ENCODE results near the gene RNASEH2A.

The RNASEH2A gene

DNA sequence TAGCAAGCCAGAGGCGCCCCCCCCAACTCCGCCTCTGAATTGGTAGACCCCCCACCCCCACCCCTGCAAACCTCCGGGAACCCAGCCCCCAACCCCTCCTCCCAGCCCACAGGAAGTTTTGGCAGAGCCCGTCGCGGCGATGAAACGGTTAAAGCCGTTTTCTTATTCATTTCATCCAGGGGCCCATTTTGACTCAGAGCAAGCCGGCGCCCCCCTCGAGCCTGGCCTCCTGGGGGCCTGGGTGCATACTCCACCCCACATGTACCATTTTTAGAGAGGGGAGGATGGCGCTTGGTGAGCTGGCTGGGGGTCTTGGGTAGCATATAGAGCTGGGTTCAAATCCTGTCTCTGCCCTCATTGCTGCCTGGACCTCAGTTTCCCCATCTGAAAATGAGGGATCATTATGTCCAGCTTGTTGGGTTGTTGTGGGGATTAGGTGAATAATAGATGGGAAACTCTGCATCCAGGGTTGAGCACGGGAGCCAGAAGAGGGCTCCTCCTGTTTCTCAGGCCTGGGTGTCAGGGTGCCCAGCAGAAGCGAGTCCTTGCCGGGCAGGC lies 23.0 kb upstream of the RNASEH2A start:
- no peak for DNase-seq (ENCODE audit: low read depth)

DNA sequence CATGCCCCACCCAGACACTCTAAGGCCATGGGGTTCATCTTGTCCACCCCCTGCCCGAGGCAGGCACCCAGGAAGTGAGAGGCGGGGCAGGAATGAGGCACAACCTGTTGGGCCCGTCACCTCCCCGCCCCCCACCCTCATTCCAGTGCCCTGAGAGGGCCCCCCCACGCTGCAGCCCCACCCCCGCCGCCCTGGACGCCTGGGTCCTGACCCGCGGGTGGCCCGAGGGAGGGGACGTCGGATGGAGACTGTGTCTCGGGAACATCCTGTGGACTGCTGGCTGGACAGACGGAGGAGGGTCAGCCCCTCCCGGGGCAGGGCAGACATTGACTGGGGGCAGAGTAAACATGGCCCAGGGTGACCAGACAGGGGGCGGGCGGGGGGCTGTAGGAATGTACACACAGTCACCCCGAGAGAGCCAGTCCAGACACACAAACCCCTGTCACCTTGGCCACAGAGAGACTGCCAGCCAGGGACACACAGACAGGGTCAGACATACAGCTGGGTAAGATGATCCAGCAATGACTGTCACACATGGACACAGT lies 22.5 kb upstream of the RNASEH2A start:
- no peak for DNase-seq (ENCODE audit: low read depth)

DNA sequence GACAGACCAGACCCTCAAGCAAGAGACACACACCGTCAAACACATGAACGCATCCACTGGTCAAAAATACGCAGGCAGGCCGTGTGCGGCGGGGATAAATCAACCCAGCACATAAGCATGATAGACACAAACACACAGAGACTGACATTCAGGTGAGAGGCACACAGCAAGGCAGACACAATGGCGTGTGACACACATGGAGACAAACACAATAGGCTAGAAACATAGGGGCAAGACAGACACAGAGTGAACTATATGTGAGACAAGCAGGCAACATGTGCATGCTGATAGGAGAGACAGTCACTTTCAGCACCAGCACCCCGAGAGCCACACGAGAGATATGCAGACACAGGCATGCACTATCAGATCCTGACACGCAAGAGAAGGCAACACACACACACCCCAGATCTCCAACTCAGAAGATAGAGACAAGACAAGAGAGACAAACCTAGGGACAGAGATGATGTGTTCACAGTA lies 22.0 kb upstream of the RNASEH2A start:
- no peak for DNase-seq (ENCODE audit: low read depth)

DNA sequence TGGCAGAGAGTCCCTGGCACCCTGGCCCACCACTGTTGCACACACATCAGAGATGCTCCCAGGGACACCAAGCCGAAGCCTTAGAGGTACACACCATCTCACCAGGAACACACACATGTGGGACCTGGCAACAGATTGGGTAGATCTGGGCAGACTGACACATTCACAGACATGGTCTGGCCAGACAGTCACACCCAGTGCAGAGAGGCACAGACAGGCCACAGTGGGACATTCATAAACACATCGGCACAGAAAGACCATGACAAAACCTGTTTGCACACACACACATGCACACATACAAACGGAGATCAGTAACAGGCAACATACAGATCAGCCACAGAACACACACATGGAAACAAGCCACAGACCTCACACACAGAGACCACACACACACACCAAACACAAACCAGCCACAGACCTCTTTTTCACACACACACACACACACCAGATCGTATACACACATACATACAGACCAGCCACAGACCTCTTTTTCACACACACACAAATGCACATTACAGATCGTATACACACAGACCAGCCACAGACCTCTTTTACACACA lies 21.4 kb upstream of the RNASEH2A start:
- DNase-seq (ENCODE audit: low read depth) = no peak

DNA sequence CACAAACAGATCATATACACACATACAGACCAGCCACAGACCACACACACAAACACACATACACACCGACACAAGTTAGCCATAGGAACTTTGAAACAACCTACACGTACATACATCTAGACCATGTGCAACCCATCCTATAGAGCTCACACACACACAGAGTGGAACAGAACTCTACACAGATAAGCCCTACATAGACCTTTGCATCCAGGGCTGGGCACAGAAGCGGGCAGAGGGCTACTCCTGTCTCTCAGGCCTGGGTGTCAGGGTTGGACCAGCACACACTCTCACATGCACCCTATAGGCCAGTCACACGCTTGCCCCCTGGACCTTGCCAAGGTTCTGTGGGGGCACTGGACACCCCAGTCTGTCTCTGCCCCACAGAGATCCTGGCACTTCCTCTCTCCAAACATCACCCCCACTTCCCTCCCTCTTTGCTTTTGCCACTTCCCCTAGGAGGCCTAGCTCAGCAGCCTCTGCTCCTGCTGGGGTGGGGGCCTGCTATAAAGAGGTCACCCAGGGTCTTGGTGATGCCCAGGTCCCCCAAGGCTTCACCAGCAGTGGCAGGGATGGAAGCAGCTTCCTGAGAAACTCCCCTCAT lies 20.9 kb upstream of the RNASEH2A start:
- no peak for DNase-seq (ENCODE audit: low read depth)

DNA sequence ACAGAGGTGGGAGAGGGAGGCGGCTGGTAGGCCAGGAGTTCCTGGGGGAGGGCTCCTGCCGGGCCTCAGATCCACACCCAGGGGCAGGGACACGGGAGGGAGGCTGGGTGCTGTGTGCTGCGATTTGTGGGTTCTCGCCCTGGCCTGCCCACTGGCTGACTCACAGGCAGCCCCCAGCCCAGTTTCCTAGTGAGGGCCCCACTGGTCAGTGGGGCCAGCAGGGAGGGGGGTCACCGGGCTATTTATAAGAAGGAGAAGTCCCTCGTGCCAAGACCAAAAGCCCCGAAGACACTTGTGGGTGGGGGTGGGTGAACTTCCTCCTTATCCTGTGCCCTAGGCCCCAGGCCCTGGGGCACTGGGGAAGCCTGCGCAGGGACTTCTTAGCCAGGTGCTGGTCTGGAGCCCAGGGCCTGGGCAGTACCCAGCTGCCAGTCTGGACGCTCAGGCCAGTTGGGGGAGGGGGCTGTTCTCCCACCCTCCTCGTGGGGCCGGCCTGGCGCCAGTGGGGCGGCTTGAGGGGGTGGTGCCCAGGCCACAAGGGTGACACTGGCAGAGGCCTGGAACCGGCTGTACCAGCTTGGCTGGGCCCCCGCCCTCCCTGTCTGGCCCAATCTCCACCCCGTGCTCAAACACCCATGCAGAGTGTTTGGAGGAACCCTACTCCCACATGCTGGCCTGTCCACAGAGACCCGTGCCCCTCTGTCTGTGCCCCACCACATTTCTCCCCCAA lies 20.1 kb upstream of the RNASEH2A start:
- DNase-seq (ENCODE audit: low read depth) = no peak

DNA sequence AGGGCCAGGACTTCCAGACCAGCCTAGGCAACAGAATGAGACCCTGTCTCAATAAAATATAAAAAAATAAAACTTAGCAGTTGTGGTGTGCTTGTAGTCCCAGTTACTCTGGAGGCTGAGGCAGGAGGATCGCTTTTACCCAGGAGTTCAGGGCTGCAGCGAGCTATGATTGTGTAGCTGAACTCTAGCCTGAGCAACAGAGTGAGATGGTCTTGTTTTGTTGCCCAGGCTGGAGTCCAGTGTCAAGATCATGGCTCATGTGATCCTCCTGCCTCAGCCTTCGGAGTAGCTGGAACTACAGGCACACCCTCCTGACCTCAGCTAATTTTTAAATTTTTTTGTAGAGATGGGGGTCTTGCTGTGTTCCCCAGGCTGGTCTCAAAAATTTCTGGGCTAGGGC lies 19.4 kb upstream of the RNASEH2A start:
- no peak for DNase-seq (ENCODE audit: low read depth)

DNA sequence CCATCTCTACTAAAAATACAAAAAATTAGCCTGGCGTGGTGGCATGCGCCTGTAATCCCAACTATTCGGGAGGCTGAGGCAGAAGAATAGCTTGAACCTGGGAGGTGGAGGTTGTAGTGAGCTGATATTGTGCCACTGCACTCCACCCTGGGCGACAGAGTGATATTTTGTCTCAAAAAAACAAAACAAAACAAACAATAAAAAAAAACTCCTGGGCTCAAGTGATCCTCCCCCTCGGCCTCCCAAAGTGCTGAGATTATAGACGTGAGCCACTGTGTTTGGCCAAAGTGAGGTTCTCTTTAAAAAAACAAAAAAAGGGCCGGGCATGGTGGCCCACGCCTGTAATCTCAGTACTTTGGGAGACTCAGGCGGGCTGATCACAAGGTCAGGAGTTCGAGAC lies 18.9 kb upstream of the RNASEH2A start:
- DNase-seq (ENCODE audit: low read depth) = no peak

DNA sequence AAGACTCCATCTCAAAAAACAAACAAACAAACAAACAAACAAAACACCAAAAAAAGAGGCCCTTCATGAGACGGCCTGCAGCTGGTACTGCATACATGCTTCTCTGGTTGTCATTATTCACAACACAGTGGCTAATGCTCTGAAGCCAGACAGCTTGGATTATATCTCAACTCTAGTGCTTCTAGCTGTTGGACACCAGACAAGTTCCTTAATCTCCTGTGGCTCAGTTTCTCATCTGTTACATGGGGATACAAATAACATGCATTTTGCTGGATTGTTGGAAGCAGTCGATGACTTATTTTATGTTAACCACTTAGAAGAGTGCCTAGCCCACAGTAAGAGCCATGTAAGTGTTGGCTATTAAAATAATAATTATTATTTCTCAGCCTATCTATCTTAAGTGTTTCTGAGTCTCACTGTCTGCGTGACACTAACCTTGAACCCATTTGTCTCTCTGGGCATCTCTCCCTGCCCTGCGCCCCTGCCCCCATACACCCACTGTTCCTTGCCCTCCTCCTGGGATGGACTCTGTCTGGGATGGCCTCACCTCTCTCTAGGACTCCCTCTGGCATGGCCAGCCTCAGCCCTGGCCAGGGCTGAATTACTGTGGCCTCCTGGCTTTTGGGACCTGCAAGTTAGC lies 18.2 kb upstream of the RNASEH2A start:
- no peak for DNase-seq (ENCODE audit: low read depth)

DNA sequence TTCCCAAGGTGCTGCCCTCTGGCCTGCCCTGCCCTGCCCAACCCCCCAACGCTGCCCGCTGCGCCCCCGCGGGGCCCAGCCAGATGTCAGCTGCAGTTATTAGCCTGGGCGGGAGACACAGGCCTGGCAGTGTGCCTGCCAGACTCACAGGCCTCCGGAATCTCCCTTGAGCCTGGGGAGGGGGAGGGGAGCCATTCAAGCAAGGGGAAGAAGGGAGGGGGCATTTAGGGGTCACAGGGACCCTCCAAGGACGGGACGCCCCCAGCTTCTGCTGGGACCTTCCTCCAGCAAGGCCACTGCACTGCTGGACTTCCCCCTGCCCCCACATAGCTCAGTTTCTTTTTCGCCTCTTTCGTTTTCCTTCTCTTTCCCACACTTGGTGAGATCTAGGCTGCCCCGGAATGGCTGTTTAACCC lies 17.7 kb upstream of the RNASEH2A start:
- no peak for DNase-seq (ENCODE audit: low read depth)

DNA sequence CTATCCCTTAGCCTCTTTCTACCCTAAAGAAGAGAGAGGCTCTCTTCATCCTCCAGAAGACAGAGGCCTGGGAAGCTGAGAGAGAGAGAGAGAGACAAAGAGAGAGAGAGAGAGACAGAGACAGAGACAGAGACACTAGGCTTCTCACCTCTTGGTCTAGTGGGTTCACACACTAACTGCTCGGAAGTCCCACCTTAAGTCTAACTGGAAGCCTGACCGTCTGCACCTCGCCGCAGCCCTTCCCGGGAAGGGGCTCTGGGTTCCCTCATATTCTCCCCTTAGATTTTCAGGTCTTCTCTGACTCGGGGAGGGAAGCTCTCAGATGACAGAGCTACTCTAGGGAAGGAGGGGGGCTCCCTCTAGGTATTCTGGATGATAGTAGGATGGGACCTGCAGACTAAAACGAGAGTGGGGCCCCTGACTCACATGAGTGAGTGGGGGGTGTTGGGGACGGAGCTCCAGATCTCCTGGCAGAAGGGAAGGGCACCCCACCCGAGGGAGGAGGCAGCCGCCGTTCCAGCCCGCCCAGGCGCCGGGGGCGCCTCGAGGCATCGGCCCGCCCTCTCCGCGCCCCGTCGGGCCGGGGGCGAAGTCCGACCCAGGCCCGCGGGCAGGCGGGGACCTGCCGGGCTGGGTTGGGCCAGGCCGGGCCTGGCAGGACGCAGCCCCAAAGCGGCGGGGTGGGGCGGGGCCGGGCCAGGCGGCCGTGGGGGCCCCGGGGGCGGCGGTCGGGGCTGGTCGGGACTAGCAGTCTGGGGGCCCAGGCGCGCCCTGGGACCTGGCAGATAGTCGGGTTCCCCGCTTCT lies 17.1 kb upstream of the RNASEH2A start:
- DNase-seq (ENCODE audit: low read depth) = no peak

DNA sequence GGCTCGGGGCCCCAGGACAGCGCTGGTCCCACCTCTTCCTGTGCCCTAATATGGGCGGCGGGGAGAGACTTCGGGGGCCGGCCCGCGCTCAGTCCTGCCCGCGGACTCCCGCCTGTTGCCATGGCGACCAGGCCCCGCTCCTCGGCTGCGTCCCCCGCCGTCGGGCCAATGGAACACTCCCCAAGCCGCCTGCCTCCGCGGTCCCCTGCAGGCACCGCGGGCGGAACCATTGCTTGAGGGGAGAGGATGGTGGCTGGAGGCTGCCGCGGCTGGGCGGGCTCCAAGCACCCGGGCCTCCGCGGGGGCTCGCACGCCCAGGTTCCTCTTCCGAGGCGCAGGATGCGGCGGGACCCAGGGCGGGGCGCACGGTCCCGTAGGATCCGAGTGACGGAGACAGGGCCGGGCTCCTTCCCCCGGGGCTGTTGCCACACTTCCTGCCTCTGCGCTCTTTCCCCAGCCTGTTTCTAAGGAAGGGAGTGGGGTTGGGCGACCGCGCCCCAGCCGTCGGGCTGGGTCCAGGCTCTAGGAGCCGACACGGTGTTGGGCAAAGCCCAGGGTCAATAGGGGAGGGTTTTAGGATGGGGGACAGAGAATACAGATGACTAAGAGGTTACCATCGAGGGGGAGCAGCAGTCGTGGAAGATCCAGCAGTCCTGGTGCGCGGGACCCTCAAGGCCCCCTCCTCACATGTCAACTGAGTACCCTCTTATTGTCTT lies 16.3 kb upstream of the RNASEH2A start:
- peak; percentile 98 for DNase-seq (ENCODE audit: low read depth)

DNA sequence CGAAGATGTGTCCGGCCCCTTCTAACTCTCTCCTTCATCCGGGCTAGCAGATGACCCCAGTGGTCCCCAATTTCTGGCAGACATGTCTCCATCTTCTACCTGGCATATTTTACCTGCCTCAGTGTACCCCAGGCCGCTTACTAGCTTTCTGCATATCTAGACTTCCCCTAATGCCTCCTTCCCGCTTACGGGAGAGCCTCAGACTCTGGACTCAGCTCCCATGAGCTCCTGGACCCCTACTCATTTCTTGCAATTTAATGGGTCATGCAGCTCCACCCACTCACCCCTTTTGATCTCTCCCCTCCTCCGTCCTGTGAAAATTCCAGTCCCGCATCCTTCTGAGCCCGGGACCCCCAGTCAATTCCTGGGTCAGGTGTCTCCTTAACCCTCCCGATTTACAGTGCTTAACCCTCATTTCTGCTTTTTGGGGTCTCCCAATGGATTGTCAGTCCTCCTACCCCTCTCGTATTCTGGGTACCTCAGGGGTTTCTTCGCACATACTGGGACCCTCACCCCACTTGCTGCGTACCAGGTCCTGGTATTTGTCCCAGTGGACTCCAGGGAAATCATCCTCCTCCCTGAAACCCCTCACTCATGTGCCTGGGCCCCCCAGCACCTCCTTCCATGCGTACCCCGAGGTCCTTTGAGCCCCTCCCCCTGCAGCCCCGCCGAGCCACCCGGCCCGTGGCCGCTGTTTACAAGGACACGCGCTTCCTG lies 15.6 kb upstream of the RNASEH2A start:
- DNase-seq (ENCODE audit: low read depth) = no peak

DNA sequence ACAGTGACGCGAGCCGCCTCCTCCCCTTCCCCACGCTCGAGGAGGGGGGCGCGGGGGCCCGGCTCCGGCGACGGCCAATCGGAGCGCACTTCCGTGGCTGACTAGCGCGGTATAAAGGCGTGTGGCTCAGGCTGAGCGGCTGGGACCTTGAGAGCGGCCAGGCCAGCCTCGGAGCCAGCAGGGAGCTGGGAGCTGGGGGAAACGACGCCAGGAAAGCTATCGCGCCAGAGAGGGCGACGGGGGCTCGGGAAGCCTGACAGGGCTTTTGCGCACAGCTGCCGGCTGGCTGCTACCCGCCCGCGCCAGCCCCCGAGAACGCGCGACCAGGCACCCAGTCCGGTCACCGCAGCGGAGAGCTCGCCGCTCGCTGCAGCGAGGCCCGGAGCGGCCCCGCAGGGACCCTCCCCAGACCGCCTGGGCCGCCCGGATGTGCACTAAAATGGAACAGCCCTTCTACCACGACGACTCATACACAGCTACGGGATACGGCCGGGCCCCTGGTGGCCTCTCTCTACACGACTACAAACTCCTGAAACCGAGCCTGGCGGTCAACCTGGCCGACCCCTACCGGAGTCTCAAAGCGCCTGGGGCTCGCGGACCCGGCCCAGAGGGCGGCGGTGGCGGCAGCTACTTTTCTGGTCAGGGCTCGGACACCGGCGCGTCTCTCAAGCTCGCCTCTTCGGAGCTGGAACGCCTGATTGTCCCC lies 14.9 kb upstream of the RNASEH2A start, which contains the start of gene JUNB:
Gene JUNB, plus strand, starts transcription at position 142 of the 706 bp plus-strand sequence. Its CDS starts 286 bp downstream, at position 428.
- peak; percentile 97 for DNase-seq (ENCODE audit: low read depth)

DNA sequence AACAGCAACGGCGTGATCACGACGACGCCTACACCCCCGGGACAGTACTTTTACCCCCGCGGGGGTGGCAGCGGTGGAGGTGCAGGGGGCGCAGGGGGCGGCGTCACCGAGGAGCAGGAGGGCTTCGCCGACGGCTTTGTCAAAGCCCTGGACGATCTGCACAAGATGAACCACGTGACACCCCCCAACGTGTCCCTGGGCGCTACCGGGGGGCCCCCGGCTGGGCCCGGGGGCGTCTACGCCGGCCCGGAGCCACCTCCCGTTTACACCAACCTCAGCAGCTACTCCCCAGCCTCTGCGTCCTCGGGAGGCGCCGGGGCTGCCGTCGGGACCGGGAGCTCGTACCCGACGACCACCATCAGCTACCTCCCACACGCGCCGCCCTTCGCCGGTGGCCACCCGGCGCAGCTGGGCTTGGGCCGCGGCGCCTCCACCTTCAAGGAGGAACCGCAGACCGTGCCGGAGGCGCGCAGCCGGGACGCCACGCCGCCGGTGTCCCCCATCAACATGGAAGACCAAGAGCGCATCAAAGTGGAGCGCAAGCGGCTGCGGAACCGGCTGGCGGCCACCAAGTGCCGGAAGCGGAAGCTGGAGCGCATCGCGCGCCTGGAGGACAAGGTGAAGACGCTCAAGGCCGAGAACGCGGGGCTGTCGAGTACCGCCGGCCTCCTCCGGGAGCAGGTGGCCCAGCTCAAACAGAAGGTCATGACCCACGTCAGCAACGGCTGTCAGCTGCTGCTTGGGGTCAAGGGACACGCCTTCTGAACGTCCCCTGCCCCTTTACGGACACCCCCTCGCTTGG lies 14.1 kb upstream of the RNASEH2A start:
- peak; percentile 75 for DNase-seq (ENCODE audit: low read depth)

DNA sequence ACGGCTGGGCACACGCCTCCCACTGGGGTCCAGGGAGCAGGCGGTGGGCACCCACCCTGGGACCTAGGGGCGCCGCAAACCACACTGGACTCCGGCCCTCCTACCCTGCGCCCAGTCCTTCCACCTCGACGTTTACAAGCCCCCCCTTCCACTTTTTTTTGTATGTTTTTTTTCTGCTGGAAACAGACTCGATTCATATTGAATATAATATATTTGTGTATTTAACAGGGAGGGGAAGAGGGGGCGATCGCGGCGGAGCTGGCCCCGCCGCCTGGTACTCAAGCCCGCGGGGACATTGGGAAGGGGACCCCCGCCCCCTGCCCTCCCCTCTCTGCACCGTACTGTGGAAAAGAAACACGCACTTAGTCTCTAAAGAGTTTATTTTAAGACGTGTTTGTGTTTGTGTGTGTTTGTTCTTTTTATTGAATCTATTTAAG lies 13.5 kb upstream of the RNASEH2A start:
- no peak for DNase-seq (ENCODE audit: low read depth)

DNA sequence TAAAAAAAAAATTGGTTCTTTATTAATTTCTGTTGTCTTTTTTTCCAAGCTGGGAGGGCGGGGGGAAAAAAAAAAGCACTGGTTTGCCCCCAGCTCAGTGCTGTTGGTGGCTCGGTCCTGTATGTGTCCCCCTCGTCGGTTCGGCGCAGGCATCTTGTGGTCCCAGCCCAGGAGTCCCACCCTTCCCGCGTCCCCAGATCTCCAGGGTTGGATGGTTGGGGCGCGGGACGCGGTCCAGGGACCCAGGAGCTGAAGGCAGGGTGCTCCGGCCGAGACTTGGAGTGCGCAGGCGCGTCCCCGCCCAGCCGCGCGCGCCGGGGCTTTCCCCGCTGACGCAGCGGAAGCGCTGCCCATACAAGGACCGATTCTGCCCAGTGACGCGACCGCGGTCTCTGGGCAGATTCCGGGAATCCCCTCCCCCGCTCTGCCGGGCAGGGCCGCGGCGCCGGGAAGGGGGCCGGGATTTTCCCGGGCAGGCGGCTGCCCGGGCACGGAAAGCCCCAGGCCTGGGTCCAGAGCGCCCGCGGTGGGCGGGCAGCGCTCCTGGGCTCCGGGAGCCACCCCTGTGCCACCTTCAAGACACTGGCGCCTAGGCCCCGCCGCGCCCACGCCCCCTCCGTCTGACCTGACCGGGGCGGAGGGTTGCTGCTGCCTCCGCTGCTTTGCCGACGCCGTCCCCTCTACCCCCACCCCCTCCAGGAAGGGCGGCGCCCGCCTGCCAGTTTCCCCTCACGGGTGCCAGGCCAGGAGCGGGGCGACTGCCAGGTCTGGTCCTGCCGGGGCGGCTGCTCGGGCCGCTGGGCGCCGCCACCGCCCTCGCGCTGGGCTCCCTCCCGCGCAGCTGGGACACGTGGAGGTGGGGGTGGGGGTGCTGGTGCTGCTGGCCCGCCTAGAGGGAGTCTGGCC lies 12.8 kb upstream of the RNASEH2A start:
- peak; percentile 93 for DNase-seq (ENCODE audit: low read depth)
